Bronchial epithelial cell (primary cell): ENCODE data around the gene TMEM234. TPM values are rescaled to one million over a fixed set of nuclear protein-coding genes. Genes with fewer than 3 reads are reported as not detected.

ENCODE experiments used
- DNase-seq: peaks from one replicate; pipeline ENCODE4 v3.0.0-alpha.2; 2010; ENCODE audit warnings: low read depth
- FAIRE-seq: peaks from 2 replicates; lab custom pipeline; 2011; peaks lifted over from hg19 to GRCh38; lab: Jason Lieb, UNC
- H3K27me3 ChIP-seq: 2 replicates; pipeline ENCODE4 v1.5.1; 2011; ENCODE audit warnings: low read length; ENCODE audit not compliant: control insufficient read depth, insufficient read depth
- H3K36me3 ChIP-seq: 2 replicates; pipeline ENCODE4 v1.5.1; 2011; ENCODE audit warnings: low read length; ENCODE audit not compliant: control insufficient read depth, insufficient read depth
- H3K4me3 ChIP-seq: 2 replicates; pipeline ENCODE4 v1.5.1; 2011; ENCODE audit warnings: mild to moderate bottlenecking, low read depth, low read length, control low read depth
- total RNA-seq: library from RNA; depleted of rRNA; stranded (reverse); fragments of >200 nt; gene quantifications from 2 replicates; pipeline ENCODE4 v1.2.1, GENCODE V29; 2014
- TF ChIP-seq, protein P1 (sequence below): IDR thresholded peaks from 2 replicates; pipeline ENCODE4 v1.5.1; 2011; ENCODE audit warnings: mild to moderate bottlenecking, moderate library complexity, low read length, control low read depth, inconsistent platforms; ENCODE audit not compliant: insufficient read depth, severe bottlenecking

Gene TMEM234
- total RNA-seq, 1 donor from 2014 or later = 9.0 TPM

DNA sequence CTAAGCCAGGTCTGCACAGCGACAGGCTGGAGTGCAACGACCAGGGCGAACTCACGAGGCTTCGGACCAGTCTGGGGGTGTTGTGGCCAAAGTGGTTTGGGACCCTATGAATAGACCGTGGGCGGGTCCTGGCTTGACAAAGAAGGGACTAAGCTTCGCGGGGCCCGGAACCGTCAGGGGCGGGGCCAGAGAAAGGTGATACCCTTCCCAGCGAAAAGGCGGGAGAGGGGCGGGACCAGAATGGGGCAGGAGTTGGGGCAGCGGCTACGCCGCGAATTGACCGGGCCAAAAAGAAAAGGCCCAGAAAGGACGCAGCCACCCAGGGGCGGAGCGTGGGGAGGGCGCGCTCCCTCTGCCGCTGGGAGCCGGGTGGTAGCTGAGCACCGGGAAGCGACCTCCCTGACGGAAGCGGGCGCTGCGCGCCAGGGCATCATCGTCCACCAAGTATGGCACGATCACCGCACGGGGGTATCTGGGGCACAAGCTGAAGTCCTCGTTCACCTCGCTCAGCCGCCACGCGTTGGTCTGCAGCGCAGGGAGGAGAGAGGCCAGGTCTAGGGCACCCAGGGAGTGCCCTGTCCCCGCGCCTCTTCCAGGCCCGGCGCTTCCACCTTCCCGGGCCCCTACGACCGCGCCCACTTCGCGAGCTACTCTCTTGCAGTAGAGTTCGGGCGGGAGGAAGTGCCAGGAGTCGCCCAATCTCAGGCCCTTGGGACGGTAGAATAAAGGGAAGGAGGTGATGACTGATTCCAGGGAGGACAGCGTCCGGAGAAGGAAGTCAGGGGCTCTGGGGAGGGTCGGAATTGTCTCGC is 18.2 kb upstream of the TMEM234 start:
- no peak for FAIRE-seq
- Histone ChIP-seq H3K4me3 (peak overlapping the region; percentile 43), H3K36me3 (no peaks in the 10 kb centered on the region), H3K27me3 (no peaks in the 10 kb centered on the region)
- no peak for DNase-seq
- TF ChIP-seq, protein P1, sequence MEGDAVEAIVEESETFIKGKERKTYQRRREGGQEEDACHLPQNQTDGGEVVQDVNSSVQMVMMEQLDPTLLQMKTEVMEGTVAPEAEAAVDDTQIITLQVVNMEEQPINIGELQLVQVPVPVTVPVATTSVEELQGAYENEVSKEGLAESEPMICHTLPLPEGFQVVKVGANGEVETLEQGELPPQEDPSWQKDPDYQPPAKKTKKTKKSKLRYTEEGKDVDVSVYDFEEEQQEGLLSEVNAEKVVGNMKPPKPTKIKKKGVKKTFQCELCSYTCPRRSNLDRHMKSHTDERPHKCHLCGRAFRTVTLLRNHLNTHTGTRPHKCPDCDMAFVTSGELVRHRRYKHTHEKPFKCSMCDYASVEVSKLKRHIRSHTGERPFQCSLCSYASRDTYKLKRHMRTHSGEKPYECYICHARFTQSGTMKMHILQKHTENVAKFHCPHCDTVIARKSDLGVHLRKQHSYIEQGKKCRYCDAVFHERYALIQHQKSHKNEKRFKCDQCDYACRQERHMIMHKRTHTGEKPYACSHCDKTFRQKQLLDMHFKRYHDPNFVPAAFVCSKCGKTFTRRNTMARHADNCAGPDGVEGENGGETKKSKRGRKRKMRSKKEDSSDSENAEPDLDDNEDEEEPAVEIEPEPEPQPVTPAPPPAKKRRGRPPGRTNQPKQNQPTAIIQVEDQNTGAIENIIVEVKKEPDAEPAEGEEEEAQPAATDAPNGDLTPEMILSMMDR = peak; percentile 34

DNA sequence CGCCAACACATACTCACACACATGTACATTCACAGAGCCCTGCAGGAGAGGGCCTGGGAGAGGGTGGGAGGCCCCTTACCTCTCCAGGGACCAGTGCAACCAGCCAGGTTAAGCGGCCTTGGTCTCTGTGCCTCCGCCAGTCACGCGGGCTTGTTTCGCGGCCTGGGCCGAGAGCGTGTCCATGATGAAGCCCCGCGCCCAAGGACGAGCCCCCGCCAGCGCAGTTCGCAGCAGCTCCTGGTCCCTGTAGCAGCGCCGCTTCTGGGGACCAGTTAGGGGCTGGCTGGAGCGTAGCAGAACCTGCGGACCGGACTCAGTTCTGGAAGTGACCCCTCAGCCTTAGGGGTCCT is 17.6 kb upstream of the TMEM234 start:
- Histone ChIP-seq H3K36me3 (no peaks in the 10 kb centered on the region), H3K27me3 (no peaks in the 10 kb centered on the region), H3K4me3 (peak overlapping the region; percentile 43)
- no peak for FAIRE-seq
- TF ChIP-seq, protein P1 = no peak
- DNase-seq = no peak

DNA sequence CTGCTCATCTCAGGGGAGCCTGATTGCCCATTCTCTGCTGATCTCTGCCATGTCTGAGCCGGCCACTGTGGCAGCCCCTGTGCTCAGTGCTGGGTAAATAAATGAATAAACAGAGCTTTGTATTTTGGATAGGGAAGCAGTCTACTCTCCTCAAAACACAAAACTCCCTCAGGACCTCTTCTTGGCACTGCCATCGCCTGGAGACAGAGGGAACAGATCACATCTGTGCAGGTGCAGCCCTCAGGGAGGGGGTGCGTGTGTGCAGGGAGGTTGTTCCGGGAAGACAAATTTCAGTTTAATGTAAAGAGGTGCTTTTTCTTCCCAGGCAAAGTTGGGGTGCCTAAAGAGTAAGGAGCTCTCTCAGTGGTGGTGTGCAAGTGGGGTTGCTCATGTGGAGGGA is 17.2 kb upstream of the TMEM234 start:
- DNase-seq (no peak), FAIRE-seq (no peak)
- TF ChIP-seq, protein P1 = no peak
- Histone ChIP-seq H3K36me3 (no peaks in the 10 kb centered on the region), H3K4me3 (no peak overlapping the region), H3K27me3 (no peaks in the 10 kb centered on the region)

DNA sequence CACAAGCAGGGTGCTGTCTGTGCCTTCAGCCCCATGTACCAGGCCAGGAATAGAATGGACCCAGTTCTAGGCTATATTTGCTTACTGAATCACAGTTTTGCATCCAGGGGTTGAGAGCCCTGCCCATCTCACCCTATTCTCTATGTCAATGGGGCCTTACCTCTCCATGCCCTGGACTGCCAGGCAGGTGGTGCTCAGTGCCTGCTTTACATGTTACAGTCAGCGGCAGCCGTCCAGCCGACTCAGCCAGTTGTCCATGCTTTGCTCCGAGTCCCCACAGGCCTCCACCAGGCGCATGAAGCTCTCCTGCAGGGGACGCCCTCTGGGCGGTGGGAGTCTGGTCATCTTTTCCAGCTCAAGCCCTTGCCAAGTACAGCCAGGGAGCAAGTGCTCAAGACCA is 12.6 kb upstream of the TMEM234 start:
- TF ChIP-seq, protein P1 = no peak
- peak; percentile 77 for FAIRE-seq
- DNase-seq = no peak
- H3K4me3 ChIP-seq = no peak overlapping the region
- H3K36me3 ChIP-seq = peaks cover 5% of the 10 kb centered on the region
- no peaks in the 10 kb centered on the region for H3K27me3 ChIP-seq

DNA sequence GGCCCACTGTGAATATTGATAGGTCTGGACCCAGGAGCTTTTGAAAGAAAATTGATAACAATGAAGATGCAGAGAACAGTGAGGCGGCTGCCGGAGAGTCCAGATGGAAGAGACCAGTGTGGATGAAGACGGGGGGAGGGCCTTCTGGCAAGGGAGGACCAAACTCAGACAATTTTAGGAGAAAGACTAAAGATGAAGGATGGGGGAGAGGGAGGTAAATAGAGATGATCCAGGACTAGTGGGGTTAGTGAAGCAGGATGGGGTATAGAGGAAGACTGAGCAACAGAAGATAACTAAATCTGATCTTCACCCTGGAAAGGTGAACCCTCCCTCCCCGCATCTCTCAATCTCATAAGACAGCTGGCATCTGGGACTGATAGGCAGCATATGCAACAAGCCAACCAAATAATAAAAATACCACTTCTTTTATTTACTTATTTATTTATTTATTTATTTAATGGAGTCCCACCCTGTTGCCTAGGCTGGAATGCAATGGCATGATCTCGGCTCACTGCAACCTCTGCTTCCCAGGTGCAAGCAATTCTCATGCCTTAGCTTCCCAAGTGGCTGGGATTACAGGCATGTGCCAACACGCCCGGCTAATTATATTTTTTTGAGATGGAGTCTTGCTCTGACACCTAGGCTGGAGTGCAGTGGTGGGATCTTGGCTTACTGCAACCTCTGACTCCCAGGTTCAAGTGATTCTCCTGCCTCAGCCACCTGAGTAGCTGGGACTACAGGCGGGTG is 10.6 kb upstream of the TMEM234 start:
- Histone ChIP-seq H3K27me3 (no peaks in the 10 kb centered on the region), H3K36me3 (peaks cover 16% of the 10 kb centered on the region)
- TF ChIP-seq, protein P1 = no peak

More for the DNA sequence above, 10.6 kb upstream of the TMEM234 start:
- DNase-seq (peak; percentile 55), FAIRE-seq (no peak)
- no peak overlapping the region for H3K4me3 ChIP-seq
